8988T (cell line): ENCODE measurements around the gene SOX12.

Experiments used
- DNase-seq: peaks from one replicate; pipeline ENCODE4 v3.0.0; 2011

Gene SOX12

GRCh38 chr20:301886-302848, 23.2 kb upstream of the SOX12 start:
- no peak for DNase-seq

GRCh38 chr20:305745-306144, 19.6 kb upstream of the SOX12 start:
- DNase-seq, result no peak

- DNase-seq, result no peak
These were observed 16.8 kb upstream of the SOX12 start for GRCh38 chr20:308427-309038.

GRCh38 chr20:309306-309840, 16.0 kb upstream of the SOX12 start:
- no peak for DNase-seq

- no peak for DNase-seq
These were observed 15.3 kb upstream of the SOX12 start for GRCh38 chr20:309841-310644.

GRCh38 chr20:310645-311044, 14.7 kb upstream of the SOX12 start:
- no peak for DNase-seq

- no peak for DNase-seq
These were observed 13.7 kb upstream of the SOX12 start for GRCh38 chr20:311609-312008.

GRCh38 chr20:312067-312466, 13.3 kb upstream of the SOX12 start:
- no peak for DNase-seq

DNA sequence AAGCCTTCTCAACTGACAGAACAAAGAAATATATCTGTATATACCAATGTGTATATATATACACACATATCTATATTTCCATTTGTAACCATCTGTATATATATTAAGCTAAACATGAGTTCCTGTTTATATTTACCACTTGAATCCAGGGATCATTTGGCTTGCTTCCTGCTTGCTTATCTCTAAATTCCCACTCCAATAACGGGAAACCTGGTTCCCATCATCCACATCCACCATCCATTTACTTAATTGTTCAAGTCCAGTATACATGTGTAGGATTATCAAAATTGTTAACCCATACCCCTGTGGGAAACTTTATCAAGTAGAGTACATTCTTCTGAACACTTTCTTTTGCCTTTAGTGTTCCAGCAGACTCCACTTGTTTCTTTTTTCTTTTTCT, 12.5 kb upstream of the SOX12 start:
- no peak for DNase-seq

DNA sequence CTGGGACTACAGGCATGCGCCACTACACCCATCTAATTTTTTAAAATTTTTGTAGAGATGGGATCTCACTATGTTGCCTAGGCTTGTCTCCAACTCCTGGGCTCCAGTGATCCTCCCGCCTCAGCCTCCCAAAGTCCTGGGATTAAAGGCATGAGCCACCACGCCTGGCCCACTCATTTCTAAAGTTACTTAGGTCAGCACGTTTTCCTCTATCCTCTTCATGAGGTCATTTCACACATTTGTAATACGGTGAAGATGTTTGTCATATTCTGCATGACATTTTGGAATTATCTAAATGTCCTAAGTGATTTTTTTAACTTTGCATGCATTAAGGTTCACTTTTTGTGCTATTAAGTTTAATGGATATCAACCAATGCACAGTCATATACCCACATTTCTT, 11.9 kb upstream of the SOX12 start:
- DNase-seq, result no peak

DNA sequence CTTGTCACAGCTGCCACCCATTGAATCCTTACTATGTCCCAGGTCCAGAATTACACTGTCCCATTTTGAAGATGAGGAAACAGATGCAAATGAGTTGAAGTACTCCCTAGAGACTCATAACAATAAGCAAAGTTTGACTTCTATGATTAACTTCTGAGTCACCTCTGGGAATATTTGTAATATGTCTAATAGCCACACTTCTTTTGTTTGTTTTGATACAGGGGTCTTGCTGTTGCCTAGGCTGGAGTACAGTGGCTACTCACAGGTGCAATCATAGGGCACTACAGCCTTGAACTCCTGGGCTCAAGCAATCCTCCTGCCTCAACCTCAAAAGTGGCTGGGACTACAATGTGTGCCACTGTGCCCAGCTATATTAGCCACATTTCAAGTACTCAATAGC, 11.4 kb upstream of the SOX12 start:
- no peak for DNase-seq

GRCh38 chr20:316316-317068, 8.9 kb upstream of the SOX12 start:
- DNase-seq, result no peak

GRCh38 chr20:324177-325044, 941 bp upstream of the SOX12 start:
- DNase-seq, result peak; percentile 94

DNA sequence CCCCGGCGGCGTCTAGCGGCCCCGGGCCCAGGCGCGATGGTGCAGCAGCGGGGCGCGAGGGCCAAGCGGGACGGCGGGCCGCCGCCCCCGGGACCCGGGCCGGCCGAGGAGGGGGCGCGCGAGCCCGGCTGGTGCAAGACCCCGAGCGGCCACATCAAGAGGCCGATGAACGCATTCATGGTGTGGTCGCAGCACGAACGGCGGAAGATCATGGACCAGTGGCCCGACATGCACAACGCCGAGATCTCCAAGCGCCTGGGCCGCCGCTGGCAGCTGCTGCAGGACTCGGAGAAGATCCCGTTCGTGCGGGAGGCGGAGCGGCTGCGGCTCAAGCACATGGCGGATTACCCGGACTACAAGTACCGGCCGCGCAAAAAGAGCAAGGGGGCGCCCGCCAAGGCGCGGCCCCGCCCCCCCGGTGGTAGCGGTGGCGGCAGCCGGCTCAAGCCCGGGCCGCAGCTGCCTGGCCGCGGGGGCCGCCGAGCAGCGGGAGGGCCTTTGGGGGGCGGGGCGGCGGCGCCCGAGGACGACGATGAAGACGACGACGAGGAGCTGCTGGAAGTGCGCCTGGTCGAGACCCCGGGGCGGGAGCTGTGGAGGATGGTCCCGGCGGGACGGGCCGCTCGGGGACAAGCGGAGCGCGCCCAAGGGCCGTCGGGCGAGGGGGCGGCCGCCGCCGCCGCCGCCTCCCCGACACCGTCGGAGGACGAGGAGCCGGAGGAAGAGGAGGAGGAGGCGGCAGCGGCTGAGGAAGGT, 715 bp downstream of the SOX12 start:
- DNase-seq, result peak; percentile 50

DNA sequence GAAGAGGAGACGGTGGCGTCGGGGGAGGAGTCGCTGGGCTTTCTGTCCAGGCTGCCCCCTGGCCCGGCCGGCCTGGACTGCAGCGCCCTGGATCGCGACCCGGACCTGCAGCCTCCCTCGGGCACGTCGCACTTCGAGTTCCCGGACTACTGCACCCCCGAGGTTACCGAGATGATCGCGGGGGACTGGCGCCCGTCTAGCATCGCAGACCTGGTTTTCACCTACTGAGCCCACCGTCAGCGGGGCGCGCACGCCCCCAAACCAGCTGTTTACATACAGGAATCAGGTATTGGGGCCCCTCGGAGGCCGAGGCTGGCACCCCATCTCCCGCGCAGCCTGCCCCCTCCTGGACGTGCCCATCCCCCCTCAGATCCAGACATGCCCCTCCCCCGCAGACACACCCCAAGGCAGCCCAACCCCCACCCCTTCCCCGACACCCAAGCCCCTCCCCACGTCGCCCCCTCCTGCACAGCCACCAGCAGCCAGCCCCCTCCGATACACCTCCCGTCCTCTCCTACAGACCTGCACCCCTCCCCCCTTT, 1.4 kb downstream of the SOX12 start:
- peak; percentile 38 for DNase-seq

GRCh38 chr20:327186-328026, 2.1 kb downstream of the SOX12 start:
- peak; percentile 86 for DNase-seq

DNA sequence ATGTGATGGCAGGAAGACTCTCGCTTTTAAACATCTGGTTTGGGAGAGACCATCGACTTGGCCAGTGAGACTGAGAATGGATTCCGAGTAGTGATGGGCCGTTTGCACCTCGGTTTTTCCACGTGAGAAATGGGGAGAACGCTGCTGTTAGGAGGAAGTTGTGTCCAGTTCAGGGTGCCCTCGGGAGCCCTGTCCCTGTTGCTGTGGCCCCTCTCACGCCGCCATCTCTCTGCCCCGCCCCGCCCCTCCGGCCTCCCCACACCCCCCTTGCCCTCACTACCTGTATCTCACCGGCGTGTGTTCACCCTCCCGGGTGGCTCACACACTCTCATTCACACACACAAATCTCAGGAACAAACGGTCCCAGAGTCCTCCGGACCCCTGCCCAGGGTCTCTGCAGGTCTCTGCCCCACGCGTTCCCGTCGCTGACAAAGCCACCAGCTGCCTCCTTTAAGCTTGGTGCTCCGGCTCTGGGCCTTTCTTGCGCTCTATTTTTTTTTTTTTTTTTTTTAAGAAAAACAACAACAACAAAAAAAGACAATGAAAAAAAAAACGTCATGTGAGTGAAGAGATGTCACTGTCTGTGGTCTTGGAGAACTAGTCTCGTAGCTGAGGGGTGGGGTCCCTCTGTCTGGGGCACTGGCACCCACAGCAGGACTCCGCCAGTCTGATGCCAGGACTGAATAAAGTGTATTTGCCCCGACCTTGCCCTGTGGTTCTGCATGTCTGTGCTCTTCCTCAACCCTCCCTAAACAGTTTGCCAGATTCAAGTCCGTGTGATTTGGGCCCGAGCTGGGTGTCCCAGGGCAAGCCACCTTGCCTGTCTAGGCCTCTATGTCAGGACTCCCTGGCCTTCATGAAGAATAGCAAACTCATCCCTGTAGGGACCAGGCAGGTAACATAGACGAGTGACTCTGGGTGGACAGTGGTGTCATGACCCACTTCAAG, 2.9 kb downstream of the SOX12 start:
- no peak for DNase-seq
